IMR-90 (cell line): ENCODE measurements around the gene GPC6. TPM values are rescaled to one million over a fixed set of nuclear protein-coding genes. Genes with fewer than 3 reads are reported as not detected.

ENCODE experiments used
- ATAC-seq: fragments of 200-7000 bp; cut with Tn5 transposase; 2 replicates; pipeline ENCODE4 v1.9.1; 2020; ENCODE audit warnings: low read depth, mild to moderate bottlenecking, moderate library complexity
- BruUV-seq: library from RNA; stranded (reverse); fragments of 400-500 nt; replicated peaks from 2 replicates; lab custom pipeline; 2021; lab: Mats Ljungman, UMichigan
- CTCF ChIA-PET: fragments of 300-600 bp; formaldehyde crosslinking; extraction: SDS; loops from one replicate; lab custom pipeline; 2021; ENCODE audit warnings: antibody characterized with exemption; lab: Yijun Ruan, JAX
- POLR2A ChIA-PET: fragments of 300-600 bp; sonication (Branson Sonifier 250); formaldehyde crosslinking; loops from one replicate; lab custom pipeline; 2022; ENCODE audit warnings: antibody characterized with exemption; ENCODE audit not compliant: unreplicated experiment; lab: Charles Lee
- DNase-seq: peaks from one replicate; pipeline ENCODE4 v3.0.0; 2013
- H2AFZ ChIP-seq: replicated peaks from 2 replicates; pipeline ENCODE3; 2013; ENCODE audit warnings: low read length, mild to moderate bottlenecking; ENCODE audit not compliant: poor library complexity
- H2AK5ac ChIP-seq: 2 replicates; pipeline ENCODE4 v1.6.1; 2013; ENCODE audit warnings: low read depth, low read length, inconsistent platforms
- H2AK9ac ChIP-seq: replicated peaks from 2 replicates; pipeline ENCODE3; 2013; ENCODE audit warnings: mild to moderate bottlenecking, low read depth, low read length, moderate library complexity; ENCODE audit not compliant: poor library complexity
- H2BK120ac ChIP-seq: 2 replicates; pipeline ENCODE4 v1.6.1; 2013; ENCODE audit warnings: low read depth, low read length, inconsistent platforms
- H2BK15ac ChIP-seq: 3 replicates; pipeline ENCODE4 v1.6.1; 2013; ENCODE audit warnings: low read depth, low read length, inconsistent platforms
- H2BK20ac ChIP-seq: 2 replicates; pipeline ENCODE4 v1.6.1; 2013; ENCODE audit warnings: low read depth, mild to moderate bottlenecking, inconsistent platforms, low read length, moderate library complexity
- H2BK5ac ChIP-seq: 2 replicates; pipeline ENCODE4 v1.6.1; 2013; ENCODE audit warnings: mild to moderate bottlenecking, low read depth, low read length, inconsistent platforms; ENCODE audit not compliant: poor library complexity, severe bottlenecking
- H3K14ac ChIP-seq: replicated peaks from 2 replicates; pipeline ENCODE4 v1.6.1; 2013; ENCODE audit warnings: low read depth, low read length, inconsistent platforms
- H3K18ac ChIP-seq: 2 replicates; pipeline ENCODE4 v1.6.1; 2013; ENCODE audit warnings: low read depth, low read length, control low read depth
- H3K23ac ChIP-seq: 2 replicates; pipeline ENCODE4 v1.6.1; 2013; ENCODE audit warnings: low read depth, low read length, inconsistent platforms
- H3K27ac ChIP-seq: 2 replicates; pipeline ENCODE4 v1.5.1; 2013; ENCODE audit warnings: mild to moderate bottlenecking, control low read depth, low read length; ENCODE audit not compliant: insufficient read depth
- H3K27me3 ChIP-seq: 2 replicates; pipeline ENCODE4 v1.6.1; 2013; ENCODE audit warnings: low read length; ENCODE audit not compliant: control insufficient read depth, insufficient read depth
- H3K36me3 ChIP-seq: 2 replicates; pipeline ENCODE4 v1.6.1; 2013; ENCODE audit warnings: low read length, mixed read lengths; ENCODE audit not compliant: control insufficient read depth, insufficient read depth
- H3K4ac ChIP-seq: 2 replicates; pipeline ENCODE4 v1.6.1; 2013; ENCODE audit warnings: low read depth, low read length, inconsistent platforms
- H3K4me1 ChIP-seq: 2 replicates; pipeline ENCODE4 v1.6.1; 2013; ENCODE audit warnings: low read length, mixed read lengths; ENCODE audit not compliant: control insufficient read depth, insufficient read depth
- H3K4me2 ChIP-seq: 2 replicates; pipeline ENCODE4 v1.6.1; 2013; ENCODE audit warnings: low read depth, mild to moderate bottlenecking, control low read depth, low read length, moderate library complexity
- H3K4me3 ChIP-seq: 2 replicates; pipeline ENCODE4 v1.5.1; 2013; ENCODE audit warnings: low read depth, mild to moderate bottlenecking, control low read depth, low read length, moderate library complexity; ENCODE audit not compliant: insufficient read depth
- H3K56ac ChIP-seq: 2 replicates; pipeline ENCODE4 v1.6.1; 2013; ENCODE audit warnings: low read length, inconsistent platforms; ENCODE audit not compliant: insufficient read depth; ENCODE audit errors: extremely low read depth
- H3K79me1 ChIP-seq, 2 experiments: 2 replicates each; pipeline ENCODE4 v1.6.1; 2013; ENCODE audit warnings: low read length in 2 of 2, inconsistent platforms in 1 of 2, low read depth in 1 of 2
- H3K9ac ChIP-seq: 2 replicates; pipeline ENCODE4 v1.6.1; 2013; ENCODE audit warnings: low read depth, low read length, control low read depth
- H3K9me1 ChIP-seq: 2 replicates; pipeline ENCODE4 v1.6.1; 2013; ENCODE audit warnings: low read length, inconsistent platforms; ENCODE audit not compliant: insufficient read depth
- H3K9me3 ChIP-seq: 2 replicates; pipeline ENCODE4 v1.6.1; 2013; ENCODE audit warnings: low read length; ENCODE audit not compliant: control insufficient read depth, insufficient read depth
- H4K20me1 ChIP-seq: 2 replicates; pipeline ENCODE4 v1.6.1; 2013; ENCODE audit warnings: low read length, inconsistent platforms; ENCODE audit not compliant: insufficient read depth
- H4K5ac ChIP-seq: 2 replicates; pipeline ENCODE4 v1.6.1; 2013; ENCODE audit warnings: mild to moderate bottlenecking, low read depth, low read length, control low read depth
- H4K8ac ChIP-seq, 2 experiments: 2 replicates each; pipeline ENCODE4 v1.6.1; 2013; ENCODE audit warnings: low read depth in 2 of 2, low read length in 2 of 2, control low read depth in 1 of 2, inconsistent platforms in 1 of 2
- H4K91ac ChIP-seq: 2 replicates; pipeline ENCODE4 v1.6.1; 2013; ENCODE audit warnings: low read depth, low read length, inconsistent platforms; ENCODE audit not compliant: insufficient read depth
- BHLHE40 ChIP-seq: fragments of 150-350 bp; IDR thresholded peaks from 2 replicates; pipeline ENCODE4 v1.6.1; 2016; ENCODE audit warnings: mild to moderate bottlenecking, low read depth, low read length
- CEBPB ChIP-seq: IDR thresholded peaks from 2 replicates; pipeline ENCODE4 v1.6.1; 2012; ENCODE audit warnings: low read depth, low read length, improper control_type of control experiment
- CHD1 ChIP-seq: IDR thresholded peaks from 2 replicates; pipeline ENCODE4 v1.6.1; 2012; ENCODE audit warnings: low read depth, low read length, improper control_type of control experiment
- FOS ChIP-seq: fragments of 150-350 bp; IDR thresholded peaks from 2 replicates; pipeline ENCODE4 v1.6.1; 2016; ENCODE audit warnings: low read depth, low read length
- MAFK ChIP-seq: IDR thresholded peaks from 2 replicates; pipeline ENCODE4 v1.6.1; 2012; ENCODE audit warnings: low read depth, low read length, improper control_type of control experiment
- MAZ ChIP-seq: IDR thresholded peaks from 2 replicates; pipeline ENCODE4 v1.6.1; 2012; ENCODE audit warnings: low read depth, mild to moderate bottlenecking, low read length, improper control_type of control experiment, moderate library complexity, borderline replicate concordance
- MXI1 ChIP-seq: IDR thresholded peaks from 2 replicates; pipeline ENCODE4 v1.6.1; 2012; ENCODE audit warnings: low read depth, mild to moderate bottlenecking, low read length, moderate library complexity, borderline replicate concordance
- NFE2L2 ChIP-seq: fragments of 150-350 bp; IDR thresholded peaks from 2 replicates; pipeline ENCODE4 v1.6.1; 2016; ENCODE audit warnings: low read depth, mild to moderate bottlenecking, low read length
- POLR2A ChIP-seq: IDR thresholded peaks from 2 replicates; pipeline ENCODE4 v1.6.1; 2012; ENCODE audit warnings: mild to moderate bottlenecking, low read depth, low read length
- RAD21 ChIP-seq: IDR thresholded peaks from 2 replicates; pipeline ENCODE4 v1.6.1; 2012; ENCODE audit warnings: low read length, improper control_type of control experiment
- RCOR1 ChIP-seq: IDR thresholded peaks from 2 replicates; pipeline ENCODE4 v1.6.1; 2012; ENCODE audit warnings: mild to moderate bottlenecking, low read length, improper control_type of control experiment; ENCODE audit not compliant: insufficient replicate concordance
- RFX5 ChIP-seq: IDR thresholded peaks from 2 replicates; pipeline ENCODE4 v1.8.0; 2012; ENCODE audit warnings: low read depth, mild to moderate bottlenecking, low read length, moderate library complexity
- SMC3 ChIP-seq: fragments of 150-350 bp; IDR thresholded peaks from 2 replicates; pipeline ENCODE4 v1.6.1; 2016; ENCODE audit warnings: low read depth, mild to moderate bottlenecking, antibody characterized with exemption, low read length, moderate library complexity
- WGBS, 2 experiments: methylation state at CpG; one replicate each; pipeline versions ENCODE4 v1.1.5 to v1.1.7; 2013; ENCODE audit warnings: missing lambda C conversion rate in 2 of 2; ENCODE audit not compliant: insufficient read length in 1 of 2; ENCODE audit errors: extremely low coverage in 2 of 2; 5-methylcytosine and 5-hydroxymethylcytosine counted together
- dilution Hi-C: fragments of 300-500 bp; cut with HindIII; formaldehyde crosslinking; loops from one replicate; pipeline ENCODE4 v1.14.3; 2018; ENCODE audit warnings: low sequenced_read_pairs; ENCODE audit not compliant: unreplicated experiment
- in situ Hi-C: fragments of 300-500 bp; cut with MboI; formaldehyde crosslinking; loops from 3 replicates; pipeline ENCODE4 v1.14.3; 2019; ENCODE audit warnings: low sequenced_read_pairs, inconsistent platforms, mixed read lengths
- intact Hi-C: fragments of 100-400 bp; cut with micrococcal nuclease; formaldehyde crosslinking; loops from 2 replicates; pipeline ENCODE4 v1.10.0; 2022
- polyA plus RNA-seq, 3 experiments: library from polyadenylated mRNA; depleted of rRNA; stranded (reverse); fragments of >200 nt; gene quantifications; 2 replicates each; pipeline ENCODE4 v1.2.3, GENCODE V29; 2012; ENCODE audit warnings: low replicate concordance in 1 of 3
- total RNA-seq: library from RNA; depleted of rRNA; stranded (reverse); fragments of >200 nt; gene quantifications from 2 replicates; pipeline ENCODE4 v1.2.3, GENCODE V29; 2012
- TF ChIP-seq, protein P1 (sequence below): fragments of 150-350 bp; IDR thresholded peaks from 2 replicates; pipeline ENCODE4 v1.6.1; 2016; ENCODE audit warnings: low read depth, mild to moderate bottlenecking, low read length, moderate library complexity, borderline replicate concordance
- TF ChIP-seq, protein P2 (sequence below): conservative IDR thresholded peaks from 2 replicates; pipeline ENCODE4 v1.5.1; 2012; ENCODE audit warnings: mild to moderate bottlenecking, low read depth, low read length, improper control_type of control experiment
- TF ChIP-seq, protein P3 (sequence below): fragments of 150-350 bp; IDR thresholded peaks from 2 replicates; pipeline ENCODE4 v1.6.1; 2017; ENCODE audit warnings: mild to moderate bottlenecking, antibody characterized with exemption, low read length, low read depth

Gene GPC6
- total and polyA plus RNA-seq, 2 of the 4 experiments (the other 2 are of a cell fraction) = 14.9 to 39.4 TPM

DNA sequence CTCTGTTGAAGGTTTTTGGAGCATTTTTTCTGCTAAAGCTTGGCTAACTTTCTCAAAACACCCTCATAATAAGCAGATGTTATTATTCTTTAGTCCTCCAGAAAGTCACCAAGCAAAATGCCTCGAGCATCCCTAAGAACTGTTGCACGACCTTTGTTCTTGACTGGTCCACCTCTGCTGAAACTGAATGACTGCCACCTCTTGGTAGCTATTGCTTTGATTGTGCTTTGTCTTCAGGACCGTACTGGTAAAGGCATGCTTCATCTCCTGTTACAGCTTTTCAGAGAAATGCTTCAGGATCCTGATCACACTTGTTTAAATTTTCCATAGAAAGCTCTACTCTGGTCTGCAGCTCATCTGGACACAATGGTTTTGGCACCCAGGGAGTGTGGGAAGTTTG is 998.1 kb downstream of the GPC6 start:
- no peak overlapping the region for H2BK15ac ChIP-seq
- H2AFZ ChIP-seq = no peak overlapping the region
- no peak overlapping the region for H4K5ac ChIP-seq
- H3K79me1 ChIP-seq = no peaks in the 10 kb centered on the region
- BruUV-seq = no TSS peak
- no peaks in the 10 kb centered on the region for H3K9me3 ChIP-seq
- no peaks in the 10 kb centered on the region for H3K36me3 ChIP-seq
- H2BK5ac ChIP-seq = no peak overlapping the region
- no peak overlapping the region for H3K9ac ChIP-seq
- no peak overlapping the region for H3K56ac ChIP-seq
- POLR2A ChIA-PET = no interaction called here
- CTCF ChIA-PET = no interaction called here
- no peak overlapping the region for H2AK9ac ChIP-seq
- no peak overlapping the region for H3K4me2 ChIP-seq
- ATAC-seq = no peak
- H3K23ac ChIP-seq = no peak overlapping the region
- no peak overlapping the region for H4K8ac ChIP-seq
- TF ChIP-seq, protein P1, sequence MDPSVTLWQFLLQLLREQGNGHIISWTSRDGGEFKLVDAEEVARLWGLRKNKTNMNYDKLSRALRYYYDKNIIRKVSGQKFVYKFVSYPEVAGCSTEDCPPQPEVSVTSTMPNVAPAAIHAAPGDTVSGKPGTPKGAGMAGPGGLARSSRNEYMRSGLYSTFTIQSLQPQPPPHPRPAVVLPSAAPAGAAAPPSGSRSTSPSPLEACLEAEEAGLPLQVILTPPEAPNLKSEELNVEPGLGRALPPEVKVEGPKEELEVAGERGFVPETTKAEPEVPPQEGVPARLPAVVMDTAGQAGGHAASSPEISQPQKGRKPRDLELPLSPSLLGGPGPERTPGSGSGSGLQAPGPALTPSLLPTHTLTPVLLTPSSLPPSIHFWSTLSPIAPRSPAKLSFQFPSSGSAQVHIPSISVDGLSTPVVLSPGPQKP = no peak
- no peak for TF ChIP-seq MXI1
- TF ChIP-seq RCOR1 = no peak
- TF ChIP-seq RFX5 = no peak
- TF ChIP-seq, protein P2, sequence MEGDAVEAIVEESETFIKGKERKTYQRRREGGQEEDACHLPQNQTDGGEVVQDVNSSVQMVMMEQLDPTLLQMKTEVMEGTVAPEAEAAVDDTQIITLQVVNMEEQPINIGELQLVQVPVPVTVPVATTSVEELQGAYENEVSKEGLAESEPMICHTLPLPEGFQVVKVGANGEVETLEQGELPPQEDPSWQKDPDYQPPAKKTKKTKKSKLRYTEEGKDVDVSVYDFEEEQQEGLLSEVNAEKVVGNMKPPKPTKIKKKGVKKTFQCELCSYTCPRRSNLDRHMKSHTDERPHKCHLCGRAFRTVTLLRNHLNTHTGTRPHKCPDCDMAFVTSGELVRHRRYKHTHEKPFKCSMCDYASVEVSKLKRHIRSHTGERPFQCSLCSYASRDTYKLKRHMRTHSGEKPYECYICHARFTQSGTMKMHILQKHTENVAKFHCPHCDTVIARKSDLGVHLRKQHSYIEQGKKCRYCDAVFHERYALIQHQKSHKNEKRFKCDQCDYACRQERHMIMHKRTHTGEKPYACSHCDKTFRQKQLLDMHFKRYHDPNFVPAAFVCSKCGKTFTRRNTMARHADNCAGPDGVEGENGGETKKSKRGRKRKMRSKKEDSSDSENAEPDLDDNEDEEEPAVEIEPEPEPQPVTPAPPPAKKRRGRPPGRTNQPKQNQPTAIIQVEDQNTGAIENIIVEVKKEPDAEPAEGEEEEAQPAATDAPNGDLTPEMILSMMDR = no peak
- TF ChIP-seq MAFK = no peak
- no peak for TF ChIP-seq CHD1
- no peak for TF ChIP-seq POLR2A
- TF ChIP-seq BHLHE40 = no peak
- TF ChIP-seq, protein P3, sequence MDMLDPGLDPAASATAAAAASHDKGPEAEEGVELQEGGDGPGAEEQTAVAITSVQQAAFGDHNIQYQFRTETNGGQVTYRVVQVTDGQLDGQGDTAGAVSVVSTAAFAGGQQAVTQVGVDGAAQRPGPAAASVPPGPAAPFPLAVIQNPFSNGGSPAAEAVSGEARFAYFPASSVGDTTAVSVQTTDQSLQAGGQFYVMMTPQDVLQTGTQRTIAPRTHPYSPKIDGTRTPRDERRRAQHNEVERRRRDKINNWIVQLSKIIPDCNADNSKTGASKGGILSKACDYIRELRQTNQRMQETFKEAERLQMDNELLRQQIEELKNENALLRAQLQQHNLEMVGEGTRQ = no peak
- no peak for TF ChIP-seq FOS
- no peak for TF ChIP-seq RAD21
- TF ChIP-seq CEBPB = no peak
- no peak for TF ChIP-seq MAZ
- no peak for TF ChIP-seq NFE2L2
- TF ChIP-seq SMC3 = no peak
- no peak overlapping the region for H3K14ac ChIP-seq
- no peak overlapping the region for H2BK120ac ChIP-seq
- no peak overlapping the region for H3K4me3 ChIP-seq
- no peak overlapping the region for H4K91ac ChIP-seq
- H3K9me1 ChIP-seq = no peaks in the 10 kb centered on the region
- DNase-seq = no peak
- no peak overlapping the region for H2BK20ac ChIP-seq
- WGBS, 2 experiments = 83% methylated on average over 1 of the region's 3 CpGs; no CpG with 5 or more reads in 1 of the 2 experiments
- no peaks in the 10 kb centered on the region for H3K4me1 ChIP-seq
- H2AK5ac ChIP-seq = no peak overlapping the region
- H3K18ac ChIP-seq = no peak overlapping the region
- dilution Hi-C loops = no loop called here
- H3K4ac ChIP-seq = no peak overlapping the region
- no peak overlapping the region for H3K27ac ChIP-seq
- intact Hi-C loops = no loop called here
- no peaks in the 10 kb centered on the region for H3K27me3 ChIP-seq
- in situ Hi-C loops = no loop called here
- no peaks in the 10 kb centered on the region for H4K20me1 ChIP-seq
